GM23248 (cell line): ENCODE results near the gene MED9. TPM values are rescaled to one million over a fixed set of nuclear protein-coding genes. Genes with fewer than 3 reads are reported as not detected.

ENCODE experiments used
- DNase-seq: peaks from one replicate; pipeline ENCODE4 v3.0.0-alpha.2; 2015
- H2AFZ ChIP-seq: fragments of 200-600 bp; sonication (generic); 2 replicates; pipeline ENCODE4 v1.6.1; 2016; ENCODE audit warnings: antibody characterized with exemption
- H3F3A ChIP-seq: fragments of 200-600 bp; sonication (generic); 2 replicates; pipeline ENCODE4 v1.6.1; 2016; ENCODE audit warnings: mild to moderate bottlenecking, antibody characterized with exemption, mixed run types; ENCODE audit not compliant: insufficient read depth
- H3K27ac ChIP-seq: fragments of 200-600 bp; sonication (generic); 2 replicates; pipeline ENCODE4 v1.5.1; 2016; ENCODE audit warnings: mild to moderate bottlenecking
- H3K27me3 ChIP-seq: fragments of 200-600 bp; sonication (generic); replicated peaks from 2 replicates; pipeline ENCODE4 v1.6.1; 2016; ENCODE audit warnings: mild to moderate bottlenecking; ENCODE audit not compliant: insufficient read depth
- H3K36me3 ChIP-seq: fragments of 200-600 bp; sonication (generic); 2 replicates; pipeline ENCODE4 v1.6.1; 2016; ENCODE audit warnings: low read depth, mild to moderate bottlenecking
- H3K4me1 ChIP-seq: fragments of 200-600 bp; sonication (generic); 2 replicates; pipeline ENCODE4 v1.6.1; 2016; ENCODE audit warnings: mild to moderate bottlenecking; ENCODE audit not compliant: insufficient read depth
- H3K4me2 ChIP-seq: fragments of 200-600 bp; sonication (generic); one replicate; pipeline ENCODE4 v1.6.1; 2016; ENCODE audit warnings: mild to moderate bottlenecking; ENCODE audit not compliant: unreplicated experiment
- H3K4me3 ChIP-seq: fragments of 200-600 bp; sonication (generic); 2 replicates; pipeline ENCODE4 v1.5.1; 2016; ENCODE audit warnings: mild to moderate bottlenecking
- H3K79me2 ChIP-seq: fragments of 200-600 bp; sonication (generic); 2 replicates; pipeline ENCODE4 v1.6.1; 2016; ENCODE audit warnings: mild to moderate bottlenecking; ENCODE audit not compliant: insufficient read depth
- H3K9ac ChIP-seq: fragments of 200-600 bp; sonication (generic); 2 replicates; pipeline ENCODE4 v1.6.1; 2016; ENCODE audit warnings: mild to moderate bottlenecking
- H3K9me2 ChIP-seq: fragments of 200-600 bp; sonication (generic); 2 replicates; pipeline ENCODE4 v1.6.1; 2016; ENCODE audit warnings: mixed run types, mild to moderate bottlenecking, moderate library complexity; ENCODE audit not compliant: insufficient read depth
- H3K9me3 ChIP-seq: fragments of 200-600 bp; sonication (generic); one replicate; pipeline ENCODE4 v1.6.1; 2017; ENCODE audit warnings: low read depth
- H4K20me1 ChIP-seq: fragments of 200-600 bp; sonication (generic); 2 replicates; pipeline ENCODE4 v1.6.0; 2016; ENCODE audit not compliant: insufficient read depth
- EZH2 ChIP-seq: fragments of 200-600 bp; sonication (generic); IDR thresholded peaks from 2 replicates; pipeline ENCODE4 v1.6.1; 2018; ENCODE audit warnings: antibody characterized with exemption, mild to moderate bottlenecking; ENCODE audit not compliant: insufficient read depth, poor library complexity, severe bottlenecking
- EZH2phosphoT487 ChIP-seq: fragments of 200-600 bp; sonication (generic); IDR thresholded peaks from 2 replicates; pipeline ENCODE4 v1.6.1; 2018; ENCODE audit warnings: antibody characterized with exemption, moderate library complexity, mild to moderate bottlenecking, low read depth; ENCODE audit not compliant: insufficient read depth
- WGBS, 2 experiments: methylation state at CpG; one replicate each; pipeline ENCODE4 v1.1.6; 2015 to 2017; ENCODE audit warnings: low lambda C conversion rate in 2 of 2, low coverage in 1 of 2; ENCODE audit errors: missing lambda C conversion rate in 2 of 2; 5-methylcytosine and 5-hydroxymethylcytosine counted together
- in situ Hi-C: fragments of 300-500 bp; cut with MboI; formaldehyde crosslinking; loops from 2 replicates; pipeline ENCODE4 v1.15.0; 2020
- polyA plus RNA-seq: library from polyadenylated mRNA; unstranded; fragments of >200 nt; fragmentation: Nextera tagmentation; extraction: Ambion mirVana; gene quantifications from 2 replicates; pipeline ENCODE4 v1.2.1, GENCODE V29; 2016
- total RNA-seq: library from RNA; depleted of rRNA; stranded (reverse); fragments of >200 nt; shearing (Covaris generic); gene quantifications from 2 replicates; pipeline ENCODE4 v1.2.3, GENCODE V29; 2014

The MED9 gene
- total and polyA plus RNA-seq, 2 experiments from 2014 or later = 10.0 to 10.3 TPM

- in situ Hi-C loops = no loop called here
- Histone ChIP-seq H2AFZ (no peak overlapping the region), H3K4me2 (no peak overlapping the region), H3K79me2 (no peaks in the 10 kb centered on the region), H3F3A (no peaks in the 10 kb centered on the region), H3K27me3 (no peaks in the 10 kb centered on the region), H3K27ac (no peak overlapping the region), H4K20me1 (no peaks in the 10 kb centered on the region), H3K36me3 (no peaks in the 10 kb centered on the region), H3K9me3 (no peaks in the 10 kb centered on the region), H3K4me1 (no peaks in the 10 kb centered on the region), H3K9ac (no peak overlapping the region), H3K9me2 (no peaks in the 10 kb centered on the region), H3K4me3 (no peak overlapping the region)
- WGBS, 2 experiments = 89 to 95% methylated on average over 31 to 33 of the region's 33 CpGs
- no peak for DNase-seq
- TF ChIP-seq EZH2 (no peak), EZH2phosphoT487 (no peak)
Observed at GRCh38 chr17:17508646-17509591, 32.1 kb downstream of the MED9 start.

DNA sequence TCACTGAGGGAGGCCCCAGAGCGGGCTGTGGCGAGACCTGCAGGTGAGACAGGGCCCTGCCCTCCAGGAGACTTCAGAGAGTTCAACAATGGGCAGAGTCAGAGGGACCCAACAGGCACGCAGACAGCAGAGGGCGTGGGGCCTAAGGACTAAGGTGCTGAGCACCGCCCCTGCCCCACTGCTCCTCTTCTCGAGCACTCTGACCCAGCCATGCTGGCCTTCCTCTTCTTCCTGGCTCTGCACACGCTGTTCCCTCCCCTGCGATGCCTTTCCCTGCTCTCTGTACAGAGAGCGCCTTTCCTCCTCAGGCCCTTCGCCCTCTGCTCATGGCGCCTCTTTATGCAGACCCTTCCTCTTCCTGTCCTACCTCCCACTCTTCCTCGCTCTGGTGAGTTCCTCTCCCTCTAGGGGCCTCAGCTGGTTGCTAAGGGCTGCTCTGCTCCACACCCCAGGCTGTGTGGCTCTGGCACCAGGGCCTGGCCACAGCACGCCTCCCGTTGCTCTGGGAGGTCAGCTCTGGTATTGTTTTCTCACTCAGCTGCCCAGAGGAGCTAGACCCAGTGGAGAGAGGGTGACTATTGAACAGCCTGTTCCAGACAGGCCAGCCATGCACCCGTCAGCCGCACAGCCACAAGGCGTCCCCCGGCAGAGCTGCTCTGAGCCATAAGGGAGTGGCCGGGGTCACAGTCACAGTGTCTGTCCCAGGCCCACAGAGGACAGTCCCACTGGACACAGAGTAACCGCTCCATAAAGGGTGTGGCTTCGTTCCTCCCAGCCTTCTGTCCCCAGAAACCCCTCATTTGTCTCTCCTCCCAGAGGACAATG, 33.0 kb downstream of the MED9 start:
- Histone ChIP-seq H2AFZ (no peak overlapping the region), H3K27me3 (no peaks in the 10 kb centered on the region), H3K4me3 (no peak overlapping the region), H3K9me3 (no peaks in the 10 kb centered on the region), H3K27ac (no peak overlapping the region), H3K79me2 (no peaks in the 10 kb centered on the region), H3K4me2 (no peak overlapping the region), H3F3A (no peaks in the 10 kb centered on the region), H3K9ac (no peak overlapping the region), H3K36me3 (no peaks in the 10 kb centered on the region), H3K9me2 (no peaks in the 10 kb centered on the region), H4K20me1 (no peaks in the 10 kb centered on the region), H3K4me1 (no peaks in the 10 kb centered on the region)
- DNase-seq = no peak
- in situ Hi-C loops = no loop called here
- 93 to 96% methylated on average over 20 to 21 of the region's 21 CpGs for WGBS, 2 experiments
- no peak for TF ChIP-seq EZH2phosphoT487
- TF ChIP-seq EZH2 = no peak

- Histone ChIP-seq H3K36me3 (no peaks in the 10 kb centered on the region), H3K9me3 (no peaks in the 10 kb centered on the region), H3K4me3 (no peak overlapping the region), H3K27ac (no peak overlapping the region), H3K27me3 (no peaks in the 10 kb centered on the region), H2AFZ (no peak overlapping the region), H3K79me2 (no peaks in the 10 kb centered on the region), H3K4me1 (no peaks in the 10 kb centered on the region), H4K20me1 (no peaks in the 10 kb centered on the region), H3K4me2 (no peak overlapping the region), H3K9ac (no peak overlapping the region), H3K9me2 (no peaks in the 10 kb centered on the region), H3F3A (no peaks in the 10 kb centered on the region)
- 91 to 94% methylated on average over 18 to 20 of the region's 20 CpGs for WGBS, 2 experiments
- DNase-seq = no peak
- in situ Hi-C loops = no loop called here
- TF ChIP-seq EZH2 (no peak), EZH2phosphoT487 (no peak)
Observed at GRCh38 chr17:17510456-17511292, 33.9 kb downstream of the MED9 start.

GRCh38 chr17:17511293-17511741, 34.5 kb downstream of the MED9 start:
- Histone ChIP-seq H3K27ac (no peak overlapping the region), H3F3A (no peaks in the 10 kb centered on the region), H3K4me3 (no peak overlapping the region), H3K4me1 (no peaks in the 10 kb centered on the region), H3K36me3 (no peaks in the 10 kb centered on the region), H3K9ac (no peak overlapping the region), H3K79me2 (no peaks in the 10 kb centered on the region), H3K27me3 (no peaks in the 10 kb centered on the region), H3K9me3 (no peaks in the 10 kb centered on the region), H2AFZ (no peak overlapping the region), H4K20me1 (no peaks in the 10 kb centered on the region), H3K9me2 (no peaks in the 10 kb centered on the region), H3K4me2 (no peak overlapping the region)
- no peak for DNase-seq
- in situ Hi-C loops = no loop called here
- WGBS, 2 experiments = 82 to 90% methylated on average over 8 to 12 of the region's 12 CpGs
- TF ChIP-seq EZH2 (no peak), EZH2phosphoT487 (no peak)
